AG09319 (cell line): ENCODE results near the gene MROH2A.

ENCODE experiments used
- DNase-seq: peaks from one replicate; pipeline ENCODE4 v3.0.0-alpha.2; 2010; ENCODE audit warnings: low read depth; ENCODE audit errors: extremely low read depth
- TF ChIP-seq, protein P1 (sequence below): IDR thresholded peaks from 2 replicates; pipeline ENCODE4 v1.5.1; 2011; ENCODE audit warnings: low read depth, mild to moderate bottlenecking, inconsistent platforms, low read length, moderate library complexity

MROH2A gene

DNA sequence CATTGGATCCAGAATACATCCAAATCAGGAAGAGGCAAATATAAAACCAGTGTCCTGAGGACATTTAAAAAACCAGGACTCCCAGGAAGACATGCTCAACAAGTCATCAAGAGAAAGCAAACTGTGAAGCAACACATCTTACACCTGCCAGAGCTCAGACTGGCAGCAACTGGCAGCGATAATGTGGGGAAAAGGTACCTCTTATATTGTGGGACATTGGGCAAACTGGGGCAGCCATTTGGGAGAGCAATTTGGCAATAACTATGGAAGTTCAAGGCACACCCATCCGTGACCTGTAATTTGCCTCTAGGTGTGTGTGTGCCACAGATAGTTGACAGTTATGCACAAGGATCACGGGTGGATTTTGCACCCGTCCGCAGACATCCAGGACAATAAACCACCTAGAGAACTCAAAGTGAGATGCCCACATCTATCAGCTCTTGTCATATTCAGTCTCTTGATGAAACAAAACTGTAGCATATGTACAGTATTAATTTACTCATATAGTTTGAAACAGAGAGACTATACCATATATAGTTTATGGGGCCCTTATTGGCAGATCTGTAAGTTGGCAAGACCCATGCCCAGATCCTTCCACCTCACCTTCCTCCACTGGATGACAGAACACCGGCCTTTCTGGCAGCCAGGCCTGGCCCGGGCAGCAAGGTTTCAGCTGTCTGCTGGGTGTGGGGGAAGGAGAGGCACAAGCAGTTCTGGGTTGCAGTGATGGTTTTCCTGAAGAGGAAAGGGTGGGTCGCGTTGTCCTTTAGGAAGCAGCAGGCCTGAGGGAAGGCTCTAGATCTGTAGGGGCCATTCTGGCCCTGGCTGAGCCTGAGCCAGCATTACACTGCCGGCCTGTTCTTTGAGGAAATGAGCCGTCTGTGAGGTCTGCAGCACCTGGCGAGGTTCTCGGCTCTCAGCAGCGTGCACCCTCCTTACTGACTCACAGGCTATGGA lies 57.4 kb downstream of the MROH2A start:
- TF ChIP-seq, protein P1, sequence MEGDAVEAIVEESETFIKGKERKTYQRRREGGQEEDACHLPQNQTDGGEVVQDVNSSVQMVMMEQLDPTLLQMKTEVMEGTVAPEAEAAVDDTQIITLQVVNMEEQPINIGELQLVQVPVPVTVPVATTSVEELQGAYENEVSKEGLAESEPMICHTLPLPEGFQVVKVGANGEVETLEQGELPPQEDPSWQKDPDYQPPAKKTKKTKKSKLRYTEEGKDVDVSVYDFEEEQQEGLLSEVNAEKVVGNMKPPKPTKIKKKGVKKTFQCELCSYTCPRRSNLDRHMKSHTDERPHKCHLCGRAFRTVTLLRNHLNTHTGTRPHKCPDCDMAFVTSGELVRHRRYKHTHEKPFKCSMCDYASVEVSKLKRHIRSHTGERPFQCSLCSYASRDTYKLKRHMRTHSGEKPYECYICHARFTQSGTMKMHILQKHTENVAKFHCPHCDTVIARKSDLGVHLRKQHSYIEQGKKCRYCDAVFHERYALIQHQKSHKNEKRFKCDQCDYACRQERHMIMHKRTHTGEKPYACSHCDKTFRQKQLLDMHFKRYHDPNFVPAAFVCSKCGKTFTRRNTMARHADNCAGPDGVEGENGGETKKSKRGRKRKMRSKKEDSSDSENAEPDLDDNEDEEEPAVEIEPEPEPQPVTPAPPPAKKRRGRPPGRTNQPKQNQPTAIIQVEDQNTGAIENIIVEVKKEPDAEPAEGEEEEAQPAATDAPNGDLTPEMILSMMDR: no peak
- DNase-seq: no peak

DNA sequence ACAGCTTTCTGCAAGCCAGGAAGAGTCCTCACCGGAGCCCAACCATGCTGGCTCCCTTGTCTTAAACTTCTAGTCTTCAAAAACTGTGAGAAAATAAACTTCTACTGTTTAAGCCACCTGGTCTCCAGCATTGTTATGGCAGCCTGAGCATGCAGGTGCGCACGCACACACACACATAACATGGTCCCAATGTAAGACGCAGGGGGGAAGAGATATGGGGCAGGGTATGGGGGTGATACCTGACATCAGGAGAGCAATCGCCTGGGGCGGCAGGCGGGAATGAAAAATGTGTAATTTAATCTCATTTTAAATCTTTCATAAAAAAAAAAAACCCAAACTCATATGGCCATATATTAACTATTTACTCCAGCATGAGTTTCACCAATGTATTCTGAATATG lies 58.2 kb downstream of the MROH2A start:
- TF ChIP-seq, protein P1: no peak
- DNase-seq: no peak

DNA sequence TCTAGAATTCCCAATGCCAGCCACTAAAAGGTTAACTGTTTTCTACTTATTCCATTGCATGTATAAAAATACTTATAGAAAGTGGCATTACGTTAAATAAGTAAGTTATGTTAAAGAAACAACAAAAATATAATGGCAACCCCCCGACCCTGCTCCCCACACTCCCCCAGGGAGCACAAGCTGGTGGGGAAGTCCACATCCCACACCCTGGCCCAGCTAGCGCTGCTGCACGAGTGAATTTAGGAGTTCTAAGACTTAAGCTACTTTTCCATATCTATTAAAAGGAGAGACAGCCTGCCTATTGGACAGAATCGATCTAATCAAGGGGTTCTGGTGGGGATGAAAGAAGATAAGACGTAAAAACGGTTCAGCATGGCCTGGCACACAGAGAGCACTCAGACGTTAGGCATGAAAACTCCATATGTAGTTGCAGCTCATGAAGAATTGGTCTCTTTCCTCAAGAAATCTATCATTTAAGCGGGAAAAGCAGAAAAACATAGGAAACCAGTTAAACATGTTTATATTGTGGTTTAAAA lies 59.6 kb downstream of the MROH2A start:
- TF ChIP-seq, protein P1: no peak
- no peak for DNase-seq

DNA sequence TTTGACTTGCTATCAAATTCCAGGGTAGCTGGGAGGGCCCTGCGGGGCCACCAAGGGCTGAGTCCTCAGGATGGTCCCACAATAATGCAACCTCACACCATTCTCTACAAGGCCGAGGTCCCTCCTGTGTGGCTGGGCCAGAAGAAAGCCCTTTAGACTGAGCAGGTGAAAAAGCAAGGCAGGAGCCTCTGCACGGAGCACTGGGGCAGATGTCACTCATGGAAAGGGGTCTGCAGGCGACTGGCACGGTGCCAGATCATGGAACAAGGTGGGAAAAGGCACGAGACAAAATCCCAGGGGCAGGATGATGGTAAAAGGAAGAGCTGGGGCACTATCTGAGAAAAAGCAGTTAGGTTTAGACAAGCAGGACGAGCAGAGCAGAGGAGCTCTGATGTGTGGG lies 60.1 kb downstream of the MROH2A start:
- TF ChIP-seq, protein P1: no peak
- no peak for DNase-seq

DNA sequence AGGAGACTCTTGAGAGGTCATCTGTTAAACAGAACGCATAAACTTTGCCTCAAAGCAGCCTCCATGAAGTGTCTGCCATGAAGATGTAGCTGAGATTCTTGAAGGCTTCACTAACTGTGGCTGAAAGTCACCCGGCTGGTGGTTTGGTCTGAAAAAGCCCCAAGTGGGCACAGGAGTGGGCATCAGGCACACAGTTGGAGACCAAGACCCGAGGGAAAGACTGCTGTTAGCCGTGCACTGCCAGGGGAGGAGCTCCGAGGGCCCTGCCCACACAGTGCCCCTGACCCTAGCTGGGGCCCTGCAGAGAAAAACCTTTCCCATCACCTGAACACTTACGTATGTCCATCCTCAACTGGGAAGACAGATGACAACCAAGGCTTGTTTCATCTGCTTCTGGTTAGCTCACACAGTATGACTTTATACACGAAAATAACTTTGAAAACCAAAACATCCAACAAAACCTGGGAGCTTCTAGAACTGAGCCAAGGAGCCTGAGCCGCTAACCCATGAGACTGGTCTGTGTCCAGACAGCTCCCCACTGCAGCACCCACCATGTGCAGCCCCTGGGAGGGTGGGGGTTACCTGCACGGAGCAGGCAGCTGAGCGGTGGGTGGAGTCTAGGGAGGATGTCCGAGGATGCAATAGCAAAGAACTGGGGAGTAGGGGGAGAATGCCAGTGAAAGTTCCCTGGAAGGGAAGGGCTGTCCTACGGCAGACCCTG lies 60.8 kb downstream of the MROH2A start:
- TF ChIP-seq, protein P1: no peak
- DNase-seq: no peak

DNA sequence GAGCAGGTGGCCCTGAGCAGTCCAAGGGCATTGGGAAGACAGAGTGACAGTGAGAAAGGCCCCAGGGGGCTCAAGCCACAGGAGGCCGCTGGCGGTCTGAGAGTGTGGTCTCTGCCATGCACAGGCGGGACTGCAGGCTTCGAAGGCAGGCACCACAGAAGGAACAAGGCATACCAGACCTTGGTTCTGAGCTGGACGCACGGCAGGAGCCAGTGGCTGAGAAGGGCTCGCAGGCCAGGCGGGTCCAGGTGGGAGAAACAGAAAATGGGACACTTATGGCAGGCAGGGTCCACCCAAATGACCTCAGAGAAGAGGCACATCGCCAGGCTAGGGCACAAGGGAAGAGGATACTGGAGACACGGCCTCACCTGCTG lies 61.3 kb downstream of the MROH2A start:
- no peak for DNase-seq
- TF ChIP-seq, protein P1: no peak

DNA sequence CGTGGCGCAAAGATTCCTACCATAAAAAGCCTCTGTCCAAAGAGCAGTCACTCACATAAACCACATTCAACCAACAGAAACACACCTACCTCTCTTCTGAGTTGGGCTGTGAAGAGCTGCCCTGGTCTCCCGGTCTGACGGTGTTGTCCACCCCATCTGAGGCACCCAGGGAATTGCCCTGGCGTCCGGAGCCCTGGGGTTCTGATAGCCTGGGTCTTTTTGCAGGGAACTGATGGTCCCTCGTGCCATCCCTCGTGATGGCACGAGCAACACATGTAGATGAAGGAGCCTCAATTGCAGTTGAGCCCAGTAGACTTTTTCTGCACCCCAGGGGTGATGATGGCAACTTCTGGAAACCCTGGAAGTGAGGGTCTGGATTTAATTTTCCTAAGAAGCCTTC lies 62.4 kb downstream of the MROH2A start:
- TF ChIP-seq, protein P1: no peak
- no peak for DNase-seq
